Measurements from ENCODE around the gene TIAM1.

- TF ChIP-seq CTCF (IDR thresholded peaks at IDR 0.05; ENCODE audit: low read depth, low read length, poor library complexity, severe bottlenecking) = no peak
- TF ChIP-seq EZH2phosphoT487 (IDR thresholded peaks at IDR 0.05; ENCODE audit: borderline replicate concordance, low read length) = no peak
Measured at GRCh38 chr21:31235671-31236450, 108.2 kb downstream of the TIAM1 start.

All from DOHH2 (cell line).